MCF 10A (cell line): ENCODE results near the gene INPP5D. TPM values are rescaled to one million over a fixed set of nuclear protein-coding genes. Genes with fewer than 3 reads are reported as not detected.

ENCODE experiments used
- BruUV-seq: library from RNA; stranded (reverse); fragments of 400-500 nt; replicated peaks from 2 replicates; lab custom pipeline; 2021; lab: Mats Ljungman, UMichigan
- CTCF ChIA-PET: fragments of 300-600 bp; sonication (Branson Sonifier 250); formaldehyde crosslinking; extraction: SDS; loops from one replicate; lab custom pipeline; 2021; ENCODE audit warnings: antibody characterized with exemption, inconsistent platforms; lab: Yijun Ruan, JAX
- POLR2A ChIA-PET: fragments of 300-600, 350-650 bp; sonication (Branson Sonifier 250); formaldehyde crosslinking; extraction: SDS; loops from one replicate; lab custom pipeline; 2020; ENCODE audit warnings: antibody characterized with exemption, inconsistent platforms; lab: Yijun Ruan, JAX
- DNase-seq: peaks from one replicate; pipeline ENCODE4 v3.0.0-alpha.2; 2018; ENCODE audit not compliant: unreplicated experiment
- H3K27ac Mint-ChIP-seq: one replicate; pipeline ENCODE4 v1.8.0; 2022; ENCODE audit warnings: mild to moderate bottlenecking, low read depth, mixed read lengths; ENCODE audit not compliant: unreplicated experiment
- H3K27me3 Mint-ChIP-seq: one replicate; pipeline ENCODE4 v1.8.0; 2022; ENCODE audit warnings: mixed read lengths; ENCODE audit not compliant: insufficient read depth, unreplicated experiment
- H3K36me3 Mint-ChIP-seq: one replicate; pipeline ENCODE4 v1.8.0; 2022; ENCODE audit warnings: mild to moderate bottlenecking, moderate library complexity, mixed read lengths; ENCODE audit not compliant: insufficient read depth, unreplicated experiment
- H3K4me1 Mint-ChIP-seq: one replicate; pipeline ENCODE4 v1.8.0; 2022; ENCODE audit warnings: mixed read lengths; ENCODE audit not compliant: insufficient read depth, unreplicated experiment
- H3K4me3 Mint-ChIP-seq: one replicate; pipeline ENCODE4 v1.8.0; 2022; ENCODE audit warnings: mild to moderate bottlenecking, moderate library complexity, mixed read lengths; ENCODE audit not compliant: unreplicated experiment
- H3K9me3 Mint-ChIP-seq: one replicate; pipeline ENCODE4 v1.8.0; 2022; ENCODE audit warnings: mixed read lengths; ENCODE audit not compliant: unreplicated experiment
- intact Hi-C: fragments of 100-400 bp; cut with micrococcal nuclease; formaldehyde crosslinking; loops from 2 replicates; pipeline ENCODE4 v1.14.1; 2022
- total RNA-seq: library from RNA; stranded (reverse); gene quantifications from 2 replicates; pipeline ENCODE4 v1.2.3, GENCODE V29; 2022
- TF ChIP-seq, protein P1 (sequence below): fragments of 200-600 bp; IDR thresholded peaks from one replicate; pipeline ENCODE4 v1.8.0; 2022; ENCODE audit warnings: antibody characterized with exemption, mild to moderate bottlenecking; ENCODE audit not compliant: unreplicated experiment

Gene INPP5D
- total RNA-seq, 1 experiment from 2014 or later = 64.9 TPM

DNA sequence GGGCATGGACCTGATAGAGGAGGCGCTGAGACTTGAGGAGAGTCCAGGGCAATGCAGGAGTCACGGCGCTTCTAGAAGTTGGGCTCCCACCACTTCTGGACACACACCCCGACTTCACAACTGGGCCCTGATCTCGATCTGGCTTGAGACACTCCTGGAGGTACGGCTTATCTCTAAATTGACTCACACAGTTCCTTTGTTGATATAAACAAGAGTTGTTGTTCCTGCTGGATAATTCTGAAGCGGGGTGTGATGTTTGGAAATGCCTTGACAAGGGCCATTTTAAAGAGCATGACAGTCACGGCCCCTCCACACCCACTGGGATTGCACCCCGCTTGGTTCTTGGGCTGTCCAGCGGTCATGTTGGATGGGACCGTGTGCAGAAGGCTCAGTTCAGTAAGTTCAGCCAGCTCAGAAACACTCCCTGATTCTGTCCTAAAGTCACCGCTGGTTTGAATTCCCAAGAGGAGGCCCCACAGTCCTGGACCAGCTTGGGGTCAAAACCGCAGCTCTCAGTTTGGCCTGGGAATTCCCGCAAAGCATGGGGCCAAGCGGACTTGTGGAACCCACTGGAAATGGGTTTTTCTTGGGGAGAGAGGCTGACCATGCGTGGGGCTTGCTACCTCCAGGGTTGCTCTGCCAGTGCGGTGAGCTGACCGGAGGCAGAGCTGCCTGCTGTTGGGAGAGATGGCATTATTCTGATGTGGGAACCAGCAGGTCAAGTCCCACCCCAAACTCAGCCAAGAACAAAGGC is 37.0 kb upstream of the INPP5D start:
- no peak overlapping the region for H3K27ac Mint-ChIP-seq
- H3K27me3 Mint-ChIP-seq = no peaks in the 10 kb centered on the region
- H3K4me1 Mint-ChIP-seq = peaks cover 15% of the 10 kb centered on the region
- TF ChIP-seq, protein P1, sequence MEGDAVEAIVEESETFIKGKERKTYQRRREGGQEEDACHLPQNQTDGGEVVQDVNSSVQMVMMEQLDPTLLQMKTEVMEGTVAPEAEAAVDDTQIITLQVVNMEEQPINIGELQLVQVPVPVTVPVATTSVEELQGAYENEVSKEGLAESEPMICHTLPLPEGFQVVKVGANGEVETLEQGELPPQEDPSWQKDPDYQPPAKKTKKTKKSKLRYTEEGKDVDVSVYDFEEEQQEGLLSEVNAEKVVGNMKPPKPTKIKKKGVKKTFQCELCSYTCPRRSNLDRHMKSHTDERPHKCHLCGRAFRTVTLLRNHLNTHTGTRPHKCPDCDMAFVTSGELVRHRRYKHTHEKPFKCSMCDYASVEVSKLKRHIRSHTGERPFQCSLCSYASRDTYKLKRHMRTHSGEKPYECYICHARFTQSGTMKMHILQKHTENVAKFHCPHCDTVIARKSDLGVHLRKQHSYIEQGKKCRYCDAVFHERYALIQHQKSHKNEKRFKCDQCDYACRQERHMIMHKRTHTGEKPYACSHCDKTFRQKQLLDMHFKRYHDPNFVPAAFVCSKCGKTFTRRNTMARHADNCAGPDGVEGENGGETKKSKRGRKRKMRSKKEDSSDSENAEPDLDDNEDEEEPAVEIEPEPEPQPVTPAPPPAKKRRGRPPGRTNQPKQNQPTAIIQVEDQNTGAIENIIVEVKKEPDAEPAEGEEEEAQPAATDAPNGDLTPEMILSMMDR = no peak
- H3K9me3 Mint-ChIP-seq = no peaks in the 10 kb centered on the region
- H3K4me3 Mint-ChIP-seq = no peak overlapping the region
- ChIA-PET CTCF (interaction anchor here (0.6 kb wide), 1 partner anchor 54 kb away, joined by 3 read pairs; no protein-coding TSS in a partner anchor), POLR2A (no interaction called here)
- BruUV-seq = no TSS peak
- intact Hi-C loops = no loop called here
- no peak for DNase-seq
- H3K36me3 Mint-ChIP-seq = no peaks in the 10 kb centered on the region

DNA sequence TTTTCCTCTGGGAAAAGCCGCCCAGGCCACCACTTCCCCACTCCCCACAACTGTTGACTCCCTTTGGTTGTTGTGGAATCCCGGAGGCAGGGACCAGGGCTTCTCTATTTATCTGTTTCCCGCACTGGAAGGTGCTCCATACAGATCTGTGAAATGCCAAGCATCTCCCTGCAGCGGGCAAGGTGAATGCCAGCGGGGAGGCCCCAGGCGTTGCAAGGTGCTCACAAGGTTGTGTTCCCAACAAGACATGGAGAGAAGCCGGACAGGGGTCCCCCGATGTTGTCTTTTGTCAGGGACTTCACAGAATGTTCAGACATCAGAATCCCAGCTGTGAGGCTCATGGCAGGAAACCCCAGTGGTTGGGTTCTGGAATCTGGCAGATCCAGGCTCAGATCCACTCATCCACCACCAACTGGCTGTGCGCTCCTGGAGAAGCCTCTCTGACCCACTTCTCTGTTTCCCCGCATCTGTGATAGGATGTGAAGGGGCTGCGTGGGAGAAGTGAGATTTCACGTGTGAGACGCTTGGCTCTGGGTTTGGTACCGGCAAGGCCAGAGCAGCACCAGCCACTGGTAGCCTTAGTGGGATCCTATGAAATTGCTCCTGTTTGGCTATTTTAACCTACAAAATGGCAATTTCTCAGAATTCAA is 36.3 kb upstream of the INPP5D start:
- CTCF ChIA-PET = interaction anchor here (0.6 to 1.3 kb wide), 3 partner anchors 9 to 55 kb away, joined by 3 read pairs; no protein-coding TSS in a partner anchor
- TF ChIP-seq, protein P1 = no peak
- H3K9me3 Mint-ChIP-seq = no peaks in the 10 kb centered on the region
- intact Hi-C loops = no loop called here
- no peak for DNase-seq
- no peak overlapping the region for H3K27ac Mint-ChIP-seq
- POLR2A ChIA-PET = no interaction called here
- no peaks in the 10 kb centered on the region for H3K36me3 Mint-ChIP-seq
- no peaks in the 10 kb centered on the region for H3K27me3 Mint-ChIP-seq
- BruUV-seq = no TSS peak
- no peak overlapping the region for H3K4me3 Mint-ChIP-seq
- peaks cover 19% of the 10 kb centered on the region for H3K4me1 Mint-ChIP-seq

DNA sequence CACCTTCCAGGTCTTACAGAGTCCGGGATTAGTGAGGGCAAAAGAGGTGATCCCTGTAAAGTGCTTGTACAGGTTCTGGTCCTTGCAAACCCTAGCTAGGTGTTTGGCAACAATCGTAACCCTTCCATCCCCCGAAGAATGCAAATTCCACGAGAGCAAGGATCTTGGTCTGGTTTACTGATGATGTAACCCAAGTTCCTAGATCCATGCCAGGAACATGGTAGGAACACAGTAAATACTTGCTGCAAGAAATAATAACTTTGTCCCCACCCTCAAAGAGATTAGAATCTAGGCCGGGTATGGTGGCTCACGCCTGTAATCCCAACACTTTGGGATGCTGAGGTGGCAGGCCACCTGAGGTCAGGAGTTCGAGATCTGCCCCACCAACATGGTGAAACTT is 34.4 kb upstream of the INPP5D start:
- no peaks in the 10 kb centered on the region for H3K9me3 Mint-ChIP-seq
- peak; percentile 40 for DNase-seq
- no peak overlapping the region for H3K4me3 Mint-ChIP-seq
- CTCF ChIA-PET = interaction anchor here (0.9 kb wide), 1 partner anchor 25 kb away, joined by 3 read pairs; no protein-coding TSS in a partner anchor
- no peaks in the 10 kb centered on the region for H3K36me3 Mint-ChIP-seq
- no peak overlapping the region for H3K27ac Mint-ChIP-seq
- BruUV-seq = no TSS peak
- TF ChIP-seq, protein P1 = no peak
- POLR2A ChIA-PET = interaction anchor here (0.7 to 1.7 kb wide), 3 partner anchors 13 to 148 kb away, joined by 3 to 6 read pairs (median 5); no protein-coding TSS in a partner anchor
- H3K27me3 Mint-ChIP-seq = no peaks in the 10 kb centered on the region
- peaks cover 26% of the 10 kb centered on the region for H3K4me1 Mint-ChIP-seq
- intact Hi-C loops = no loop called here

DNA sequence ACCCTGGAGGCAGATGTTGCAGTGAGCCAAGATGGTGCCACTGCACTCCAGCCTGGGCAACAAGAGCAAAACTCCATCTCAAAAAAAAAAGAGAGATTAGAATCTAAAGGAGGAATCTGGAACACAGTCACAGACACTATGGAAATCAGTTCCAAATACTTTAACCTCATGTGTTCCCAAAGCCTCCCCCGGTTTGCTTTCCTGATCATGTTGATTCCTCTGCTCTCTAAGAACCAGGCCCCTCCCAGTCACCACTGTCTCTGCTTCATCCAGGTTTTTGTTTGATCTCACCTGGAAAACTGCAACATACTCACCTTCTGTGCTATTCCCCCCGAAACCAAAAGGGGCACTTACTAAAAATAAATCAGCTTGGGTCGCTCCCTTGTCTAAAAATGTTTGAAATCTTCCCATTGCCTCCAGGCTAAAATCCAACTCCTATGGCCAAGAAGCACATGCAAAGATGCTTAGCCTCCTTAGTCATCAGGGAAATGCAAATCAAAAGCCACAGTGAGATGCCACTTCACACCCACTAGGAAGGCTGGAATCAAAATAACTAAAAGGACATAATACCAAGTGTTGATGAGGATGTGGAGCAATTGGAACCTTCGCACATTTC is 33.8 kb upstream of the INPP5D start:
- Mint-ChIP-seq H3K9me3 (no peaks in the 10 kb centered on the region), H3K27ac (no peak overlapping the region), H3K4me1 (peaks cover 26% of the 10 kb centered on the region), H3K4me3 (peak overlapping the region; percentile 22), H3K27me3 (no peaks in the 10 kb centered on the region), H3K36me3 (no peaks in the 10 kb centered on the region)
- TF ChIP-seq, protein P1 = no peak
- BruUV-seq = no TSS peak
- intact Hi-C loops = no loop called here
- DNase-seq = peak; percentile 84
- ChIA-PET POLR2A (interaction anchor here (0.7 to 1.7 kb wide), 5 partner anchors 9 to 46 kb away, joined by 3 to 6 read pairs (median 4); partner anchors contain the start of gene NGEF), CTCF (no interaction called here)
